ENCODE results near the gene OTOP2.

GRCh38 chr17:74950207-74950606 is 26.1 kb downstream of the OTOP2 start:
- TF ChIP-seq POLR2AphosphoS5 (IDR thresholded peaks at IDR 0.05; ENCODE audit: insufficient read depth in 1 of 2, low read depth in 1 of 2), result no peak
- TF ChIP-seq POLR2A (IDR thresholded peaks at IDR 0.05), result no peak
